HEK293 (cell line): ENCODE results near the gene NKAPD1.

ENCODE experiments used
- CTCF ChIP-seq: fragments of 450-650 bp; formaldehyde crosslinking; IDR thresholded peaks from 2 replicates; pipeline ENCODE4 v1.5.1; 2016; ENCODE audit warnings: missing biosample characterization, missing genetic modification characterization
- ZFP41 ChIP-seq: fragments of 450-650 bp; formaldehyde crosslinking; IDR thresholded peaks from 2 replicates; pipeline ENCODE4 v1.5.1; 2016; ENCODE audit warnings: missing biosample characterization, missing genetic modification characterization, borderline replicate concordance
- ZNF148 ChIP-seq: fragments of 450-650 bp; formaldehyde crosslinking; IDR thresholded peaks from 2 replicates; pipeline ENCODE4 v1.5.0; 2017; ENCODE audit warnings: missing biosample characterization, missing genetic modification characterization, borderline replicate concordance
- ZNF175 ChIP-seq: fragments of 450-650 bp; formaldehyde crosslinking; IDR thresholded peaks from 2 replicates; pipeline ENCODE4 v1.5.1; 2016; ENCODE audit warnings: missing biosample characterization, missing genetic modification characterization
- ZNF473 ChIP-seq: fragments of 450-650 bp; formaldehyde crosslinking; IDR thresholded peaks from 2 replicates; pipeline ENCODE4 v1.5.1; 2017; ENCODE audit warnings: missing biosample characterization, missing genetic modification characterization
- TF ChIP-seq, protein P1 (sequence below): fragments of 450-650 bp; formaldehyde crosslinking; IDR thresholded peaks from 2 replicates; pipeline ENCODE4 v1.5.1; 2016; ENCODE audit warnings: missing biosample characterization, missing genetic modification characterization

DNA sequence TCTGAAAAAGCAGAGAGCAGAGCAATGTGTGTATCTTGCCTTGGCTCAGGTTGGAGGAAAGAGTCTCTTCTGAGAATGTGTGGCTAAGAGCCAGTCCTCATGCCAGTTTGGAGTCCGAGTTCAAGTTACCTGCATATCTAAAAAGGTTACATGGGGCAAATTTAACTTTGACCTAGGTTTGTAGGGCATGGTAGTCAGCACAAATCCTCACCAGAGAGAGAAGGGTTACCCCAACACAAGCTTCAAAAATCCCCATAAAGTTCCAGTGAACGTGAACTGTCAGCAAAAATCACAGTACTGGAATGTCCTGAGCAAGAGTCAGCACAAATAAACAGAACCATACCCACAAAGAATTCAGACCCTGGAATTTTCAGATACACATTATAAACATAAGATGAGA lies 26.4 kb downstream of the NKAPD1 start:
- TF ChIP-seq ZNF175 (no peak), ZNF473 (tag by site-specific recombination) (no peak), ZFP41 (tag by site-specific recombination) (no peak), CTCF (tag by site-specific recombination) (no peak), ZNF148 (tag by site-specific recombination) (no peak)
- TF ChIP-seq, protein P1, sequence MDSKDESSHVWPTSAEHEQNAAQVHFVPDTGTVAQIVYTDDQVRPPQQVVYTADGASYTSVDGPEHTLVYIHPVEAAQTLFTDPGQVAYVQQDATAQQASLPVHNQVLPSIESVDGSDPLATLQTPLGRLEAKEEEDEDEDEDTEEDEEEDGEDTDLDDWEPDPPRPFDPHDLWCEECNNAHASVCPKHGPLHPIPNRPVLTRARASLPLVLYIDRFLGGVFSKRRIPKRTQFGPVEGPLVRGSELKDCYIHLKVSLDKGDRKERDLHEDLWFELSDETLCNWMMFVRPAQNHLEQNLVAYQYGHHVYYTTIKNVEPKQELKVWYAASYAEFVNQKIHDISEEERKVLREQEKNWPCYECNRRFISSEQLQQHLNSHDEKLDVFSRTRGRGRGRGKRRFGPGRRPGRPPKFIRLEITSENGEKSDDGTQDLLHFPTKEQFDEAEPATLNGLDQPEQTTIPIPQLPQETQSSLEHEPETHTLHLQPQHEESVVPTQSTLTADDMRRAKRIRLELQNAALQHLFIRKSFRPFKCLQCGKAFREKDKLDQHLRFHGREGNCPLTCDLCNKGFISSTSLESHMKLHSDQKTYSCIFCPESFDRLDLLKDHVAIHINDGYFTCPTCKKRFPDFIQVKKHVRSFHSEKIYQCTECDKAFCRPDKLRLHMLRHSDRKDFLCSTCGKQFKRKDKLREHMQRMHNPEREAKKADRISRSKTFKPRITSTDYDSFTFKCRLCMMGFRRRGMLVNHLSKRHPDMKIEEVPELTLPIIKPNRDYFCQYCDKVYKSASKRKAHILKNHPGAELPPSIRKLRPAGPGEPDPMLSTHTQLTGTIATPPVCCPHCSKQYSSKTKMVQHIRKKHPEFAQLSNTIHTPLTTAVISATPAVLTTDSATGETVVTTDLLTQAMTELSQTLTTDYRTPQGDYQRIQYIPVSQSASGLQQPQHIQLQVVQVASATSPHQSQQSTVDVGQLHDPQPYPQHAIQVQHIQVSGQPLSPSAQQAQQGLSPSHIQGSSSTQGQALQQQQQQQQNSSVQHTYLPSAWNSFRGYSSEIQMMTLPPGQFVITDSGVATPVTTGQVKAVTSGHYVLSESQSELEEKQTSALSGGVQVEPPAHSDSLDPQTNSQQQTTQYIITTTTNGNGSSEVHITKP (tag by site-specific recombination), result no peak
